ENCODE measurements around the gene RAP1GAP2.

The RAP1GAP2 gene

DNA sequence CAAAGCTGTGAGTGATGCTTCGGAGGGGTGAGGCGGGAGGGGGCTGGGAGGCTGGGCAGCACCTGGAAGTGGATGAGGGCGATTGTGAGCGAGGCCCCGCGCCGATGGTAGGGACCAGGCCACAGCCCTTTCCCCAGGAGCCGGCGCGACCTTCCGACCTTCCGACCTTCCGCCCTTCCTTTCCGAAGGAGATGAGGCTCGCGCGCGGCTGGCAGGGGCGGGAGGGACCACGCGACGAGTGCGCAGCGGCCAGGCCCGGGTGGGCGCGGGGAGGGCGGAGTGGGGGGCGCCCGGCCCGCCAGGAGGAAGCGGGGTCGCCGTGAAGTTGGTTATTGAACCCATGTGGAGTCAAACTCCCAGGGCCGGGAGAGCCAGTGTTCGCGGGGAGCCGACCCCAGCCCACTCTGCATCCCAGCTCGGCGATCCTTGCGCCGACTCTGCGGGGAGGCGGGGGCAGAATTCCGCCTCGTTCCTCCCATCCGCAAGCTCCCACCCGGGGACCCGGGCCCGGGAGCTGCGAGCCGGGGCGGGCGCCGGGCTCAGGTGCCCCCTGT is 56.6 kb downstream of the RAP1GAP2 start:
- Histone ChIP-seq H2BK120ac (ENCODE audit: insufficient read depth, low read length, poor library complexity) (peak overlapping the region; percentile 64), H4K12ac (ENCODE audit: low read depth, low read length) (peak overlapping the region; percentile 13), H3K4ac (ENCODE audit: low read depth, low read length) (peak overlapping the region; percentile 53), H3K27ac (ENCODE audit: low read depth, low read length) (peak overlapping the region; percentile 80), H2AK5ac (ENCODE audit: low read length) (no peak overlapping the region), H3K4me1 (ENCODE audit: control insufficient read depth in 1 of 2, insufficient read depth in 2 of 2, low read length in 2 of 2) (peaks cover 3 to 9% of the 10 kb centered on the region in 2 experiments), H3K9ac (ENCODE audit: low read length) (no peak overlapping the region), H3K79me1 (ENCODE audit: low read length) (peaks cover 14% of the 10 kb centered on the region), H3K79me2 (ENCODE audit: control insufficient read depth, insufficient read depth, low read length, poor library complexity) (peaks cover 9% of the 10 kb centered on the region), H3K4me3 (ENCODE audit: low read depth, low read length) (peak overlapping the region; percentile 82), H3K9me3 (ENCODE audit: insufficient read depth, low read depth, low read length) (no peaks in the 10 kb centered on the region), H3K23ac (ENCODE audit: low read length) (no peak overlapping the region), H3K36me3 (ENCODE audit: control insufficient read depth in 1 of 2, insufficient read depth in 2 of 2, low read length in 2 of 2) (no peaks in the 10 kb centered on the region), H2BK5ac (ENCODE audit: low read depth, low read length, poor library complexity) (peak overlapping the region; percentile 64), H4K8ac (ENCODE audit: low read depth, low read length) (peak overlapping the region; percentile 87), H4K91ac (ENCODE audit: low read depth, low read length) (peak overlapping the region; percentile 84), H2AFZ (ENCODE audit: insufficient read depth, low read length, poor library complexity) (peak overlapping the region; percentile 4), H3K4me2 (ENCODE audit: low read length) (peak overlapping the region; percentile 99), H3K14ac (ENCODE audit: low read length) (peak overlapping the region; percentile 81), H3K27me3 (ENCODE audit: insufficient read depth, low read length) (no peaks in the 10 kb centered on the region), H2BK12ac (ENCODE audit: low read length) (peak overlapping the region; percentile 81), H3K18ac (ENCODE audit: low read length) (peak overlapping the region; percentile 78)
- no peak for DNase-seq
- WGBS (ENCODE audit: extremely low coverage, insufficient coverage, insufficient read length) = no CpG with 5 or more reads among the region's 55 CpGs

DNA sequence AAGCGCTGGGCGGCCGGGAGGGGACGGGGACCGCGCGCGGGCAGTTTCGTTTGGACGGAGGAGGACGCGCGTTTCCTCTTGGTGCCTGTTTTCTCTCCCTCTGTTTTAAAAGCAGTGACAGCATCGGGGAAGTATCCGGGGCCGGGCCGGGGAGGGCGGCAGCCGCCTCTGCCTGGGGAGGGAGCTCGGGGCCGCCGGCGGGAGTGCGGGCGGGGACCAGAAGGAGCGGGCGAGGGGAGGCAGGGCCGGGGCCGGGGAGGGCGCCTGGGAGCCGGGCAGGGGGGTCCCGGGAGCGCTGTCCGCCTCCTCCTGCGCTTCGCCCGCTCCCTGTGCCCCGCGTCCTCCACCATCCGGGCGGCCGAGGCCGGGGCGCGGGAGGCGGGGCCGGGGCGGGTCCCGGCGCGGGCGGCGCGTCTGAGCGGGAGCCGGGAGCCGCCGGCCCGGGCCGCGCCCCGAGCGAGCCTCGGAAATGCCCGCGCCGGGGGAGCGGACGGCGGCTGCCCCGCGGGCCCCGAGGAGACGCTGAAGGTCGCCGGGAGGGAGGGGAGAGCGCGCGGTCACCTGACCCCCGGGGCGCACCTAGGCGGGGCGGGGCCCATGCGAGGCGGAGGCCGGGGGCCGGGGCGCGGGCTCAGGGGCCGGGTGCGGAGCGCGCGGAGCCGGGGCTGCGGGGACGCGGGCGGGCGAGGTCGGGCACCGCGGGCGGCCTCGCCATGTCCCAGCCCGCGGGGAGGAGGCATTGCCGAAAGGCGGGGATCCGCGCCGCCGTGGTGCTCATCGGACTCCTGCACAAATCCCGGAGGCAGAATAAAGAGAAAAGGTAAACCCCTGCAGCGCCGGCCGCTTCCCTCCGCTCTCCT is 57.3 kb downstream of the RAP1GAP2 start:
- Histone ChIP-seq H2AK5ac (ENCODE audit: low read length) (no peak overlapping the region), H3K27me3 (ENCODE audit: insufficient read depth, low read length) (no peaks in the 10 kb centered on the region), H3K4me3 (ENCODE audit: low read depth, low read length) (peak overlapping the region; percentile 82), H3K36me3 (ENCODE audit: control insufficient read depth in 1 of 2, insufficient read depth in 2 of 2, low read length in 2 of 2) (no peaks in the 10 kb centered on the region), H2BK120ac (ENCODE audit: insufficient read depth, low read length, poor library complexity) (peak overlapping the region; percentile 64), H2BK5ac (ENCODE audit: low read depth, low read length, poor library complexity) (peak overlapping the region; percentile 11), H3K79me1 (ENCODE audit: low read length) (peaks cover 14% of the 10 kb centered on the region), H2AFZ (ENCODE audit: insufficient read depth, low read length, poor library complexity) (peak overlapping the region; percentile 73), H4K91ac (ENCODE audit: low read depth, low read length) (peak overlapping the region; percentile 84), H3K4me2 (ENCODE audit: low read length) (peak overlapping the region; percentile 99), H3K18ac (ENCODE audit: low read length) (peak overlapping the region; percentile 78), H3K79me2 (ENCODE audit: control insufficient read depth, insufficient read depth, low read length, poor library complexity) (peaks cover 9% of the 10 kb centered on the region), H3K9ac (ENCODE audit: low read length) (peak overlapping the region; percentile 86), H3K9me3 (ENCODE audit: insufficient read depth, low read depth, low read length) (no peaks in the 10 kb centered on the region), H4K12ac (ENCODE audit: low read depth, low read length) (peak overlapping the region; percentile 15), H3K4me1 (ENCODE audit: control insufficient read depth in 1 of 2, insufficient read depth in 2 of 2, low read length in 2 of 2) (peaks cover 3 to 9% of the 10 kb centered on the region in 2 experiments), H3K27ac (ENCODE audit: low read depth, low read length) (peak overlapping the region; percentile 80), H2BK12ac (ENCODE audit: low read length) (peak overlapping the region; percentile 46), H4K8ac (ENCODE audit: low read depth, low read length) (peak overlapping the region; percentile 87), H3K4ac (ENCODE audit: low read depth, low read length) (peak overlapping the region; percentile 56), H3K23ac (ENCODE audit: low read length) (no peak overlapping the region), H3K14ac (ENCODE audit: low read length) (peak overlapping the region; percentile 81)
- DNase-seq = peak in 1 of 2 donors; percentile 71
- no CpG with 5 or more reads among the region's 119 CpGs for WGBS (ENCODE audit: extremely low coverage, insufficient coverage, insufficient read length)

DNA sequence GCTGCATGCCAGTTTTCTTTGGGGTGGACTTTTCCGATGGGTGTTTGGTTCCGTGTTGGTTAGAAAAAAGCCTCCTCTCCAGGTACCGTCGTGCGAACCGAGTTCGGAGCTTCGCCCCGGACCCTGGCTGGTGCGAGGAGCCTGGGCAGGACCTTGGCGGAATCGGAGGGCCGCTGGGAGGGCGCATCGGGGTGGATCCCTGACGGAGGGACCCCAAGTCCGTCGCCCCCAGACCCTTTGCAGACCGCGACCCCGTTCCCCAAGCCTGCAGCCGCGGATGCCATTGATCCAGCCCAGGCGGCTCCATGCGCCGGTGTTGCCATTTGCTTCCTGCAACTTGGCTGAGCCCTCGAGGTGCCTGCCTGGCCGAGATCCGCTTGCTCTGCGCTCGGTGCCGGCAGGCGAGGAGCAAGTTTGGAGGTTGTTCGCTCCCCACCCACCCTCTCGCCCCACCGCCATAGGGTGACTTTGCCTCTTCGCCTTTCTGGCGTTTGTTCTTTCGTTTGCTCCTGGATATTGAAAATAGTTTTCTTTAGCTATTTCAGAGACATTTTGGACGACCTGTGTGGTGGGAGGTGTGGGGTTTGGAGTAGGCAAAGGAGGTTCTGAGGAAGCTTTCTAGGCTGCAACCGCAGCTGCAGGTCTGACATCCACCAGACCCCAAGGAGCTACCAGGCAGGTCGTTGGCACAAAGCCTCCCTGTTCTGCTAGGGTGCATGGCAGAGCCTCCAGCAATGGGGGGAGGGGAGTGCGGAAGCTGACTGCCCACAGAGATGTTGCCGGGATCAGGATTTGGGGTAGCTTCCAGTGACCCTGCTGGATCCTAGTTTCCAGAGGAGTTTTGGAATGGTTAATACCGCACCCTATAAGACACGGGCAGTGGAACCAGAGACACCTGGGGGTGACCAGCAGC is 58.2 kb downstream of the RAP1GAP2 start:
- peak overlapping the region; percentile 80 for H3K27ac ChIP-seq (ENCODE audit: low read depth, low read length)
- peak overlapping the region; percentile 70 for H4K91ac ChIP-seq (ENCODE audit: low read depth, low read length)
- peak overlapping the region; percentile 26 for H2BK120ac ChIP-seq (ENCODE audit: insufficient read depth, low read length, poor library complexity)
- peak in 1 of 2 donors; percentile 42 for DNase-seq
- H3K4ac ChIP-seq (ENCODE audit: low read depth, low read length) = peak overlapping the region; percentile 56
- no peaks in the 10 kb centered on the region for H3K36me3 ChIP-seq (ENCODE audit: control insufficient read depth in 1 of 2, insufficient read depth in 2 of 2, low read length in 2 of 2)
- no CpG with 5 or more reads among the region's 46 CpGs for WGBS (ENCODE audit: extremely low coverage, insufficient coverage, insufficient read length)
- H3K14ac ChIP-seq (ENCODE audit: low read length) = peak overlapping the region; percentile 78
- peak overlapping the region; percentile 73 for H2AFZ ChIP-seq (ENCODE audit: insufficient read depth, low read length, poor library complexity)
- H3K79me1 ChIP-seq (ENCODE audit: low read length) = peaks cover 14% of the 10 kb centered on the region
- H3K9ac ChIP-seq (ENCODE audit: low read length) = peak overlapping the region; percentile 86
- H2BK12ac ChIP-seq (ENCODE audit: low read length) = peak overlapping the region; percentile 46
- H2BK5ac ChIP-seq (ENCODE audit: low read depth, low read length, poor library complexity) = peak overlapping the region; percentile 11
- H3K23ac ChIP-seq (ENCODE audit: low read length) = no peak overlapping the region
- H3K4me1 ChIP-seq (ENCODE audit: control insufficient read depth in 1 of 2, insufficient read depth in 2 of 2, low read length in 2 of 2) = peaks cover 3 to 7% of the 10 kb centered on the region in 2 experiments
- H4K12ac ChIP-seq (ENCODE audit: low read depth, low read length) = peak overlapping the region; percentile 15
- no peak overlapping the region for H2AK5ac ChIP-seq (ENCODE audit: low read length)
- H4K8ac ChIP-seq (ENCODE audit: low read depth, low read length) = peak overlapping the region; percentile 10
- peak overlapping the region; percentile 82 for H3K4me3 ChIP-seq (ENCODE audit: low read depth, low read length)
- H3K27me3 ChIP-seq (ENCODE audit: insufficient read depth, low read length) = no peaks in the 10 kb centered on the region
- H3K4me2 ChIP-seq (ENCODE audit: low read length) = peak overlapping the region; percentile 99
- no peaks in the 10 kb centered on the region for H3K9me3 ChIP-seq (ENCODE audit: insufficient read depth, low read depth, low read length)
- peaks cover 9% of the 10 kb centered on the region for H3K79me2 ChIP-seq (ENCODE audit: control insufficient read depth, insufficient read depth, low read length, poor library complexity)
- peak overlapping the region; percentile 36 for H3K18ac ChIP-seq (ENCODE audit: low read length)

DNA sequence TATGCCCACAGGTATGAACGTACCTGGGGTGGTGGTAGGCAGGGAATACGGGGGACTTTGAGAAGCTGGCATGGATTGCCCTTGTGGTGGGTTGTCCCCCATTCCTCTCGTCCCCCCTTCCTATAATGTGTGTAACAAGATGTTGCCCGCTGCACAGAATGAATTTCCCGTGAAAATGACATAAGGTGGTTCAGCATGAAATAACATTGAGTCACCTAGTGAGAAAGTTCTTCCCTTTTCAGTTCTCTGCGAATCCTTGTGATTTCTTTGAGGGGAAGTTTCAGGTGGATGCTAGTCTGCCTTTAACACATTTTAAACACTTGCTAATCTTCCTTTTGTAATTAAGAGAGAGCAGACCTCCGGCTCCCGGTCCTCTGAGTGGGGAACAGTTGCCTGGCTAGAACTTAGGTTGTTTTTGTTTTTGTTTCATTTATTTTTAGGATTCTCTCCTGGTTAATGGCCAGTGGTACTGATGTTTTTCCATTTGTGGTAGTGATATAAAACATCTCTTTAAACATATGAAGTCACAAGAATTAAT is 58.9 kb downstream of the RAP1GAP2 start:
- Histone ChIP-seq H3K18ac (ENCODE audit: low read length) (no peak overlapping the region), H2BK12ac (ENCODE audit: low read length) (no peak overlapping the region), H2BK5ac (ENCODE audit: low read depth, low read length, poor library complexity) (no peak overlapping the region), H4K8ac (ENCODE audit: low read depth, low read length) (no peak overlapping the region), H3K9ac (ENCODE audit: low read length) (peak overlapping the region; percentile 2), H3K79me2 (ENCODE audit: control insufficient read depth, insufficient read depth, low read length, poor library complexity) (peaks cover 9% of the 10 kb centered on the region), H3K79me1 (ENCODE audit: low read length) (peaks cover 14% of the 10 kb centered on the region), H4K12ac (ENCODE audit: low read depth, low read length) (no peak overlapping the region), H3K14ac (ENCODE audit: low read length) (no peak overlapping the region), H4K91ac (ENCODE audit: low read depth, low read length) (no peak overlapping the region), H3K9me3 (ENCODE audit: insufficient read depth, low read depth, low read length) (no peaks in the 10 kb centered on the region), H3K27me3 (ENCODE audit: insufficient read depth, low read length) (no peaks in the 10 kb centered on the region), H3K36me3 (ENCODE audit: control insufficient read depth in 1 of 2, insufficient read depth in 2 of 2, low read length in 2 of 2) (no peaks in the 10 kb centered on the region), H2AFZ (ENCODE audit: insufficient read depth, low read length, poor library complexity) (no peak overlapping the region), H3K4me3 (ENCODE audit: low read depth, low read length) (peak overlapping the region; percentile 82), H3K4me1 (ENCODE audit: control insufficient read depth in 1 of 2, insufficient read depth in 2 of 2, low read length in 2 of 2) (peaks cover 3 to 7% of the 10 kb centered on the region in 2 experiments), H3K23ac (ENCODE audit: low read length) (no peak overlapping the region), H3K4me2 (ENCODE audit: low read length) (peak overlapping the region; percentile 99), H2AK5ac (ENCODE audit: low read length) (no peak overlapping the region), H2BK120ac (ENCODE audit: insufficient read depth, low read length, poor library complexity) (no peak overlapping the region), H3K4ac (ENCODE audit: low read depth, low read length) (peak overlapping the region; percentile 39), H3K27ac (ENCODE audit: low read depth, low read length) (no peak overlapping the region)
- WGBS (ENCODE audit: extremely low coverage, insufficient coverage, insufficient read length) = no CpG with 5 or more reads among the region's 8 CpGs
- no peak for DNase-seq
